ENCODE results near the gene WBP11. TPM values are rescaled to one million over a fixed set of nuclear protein-coding genes. Genes with fewer than 3 reads are reported as not detected.

Gene WBP11
- total RNA-seq = 21.7 and 31.4 TPM in 2 replicates

DNA sequence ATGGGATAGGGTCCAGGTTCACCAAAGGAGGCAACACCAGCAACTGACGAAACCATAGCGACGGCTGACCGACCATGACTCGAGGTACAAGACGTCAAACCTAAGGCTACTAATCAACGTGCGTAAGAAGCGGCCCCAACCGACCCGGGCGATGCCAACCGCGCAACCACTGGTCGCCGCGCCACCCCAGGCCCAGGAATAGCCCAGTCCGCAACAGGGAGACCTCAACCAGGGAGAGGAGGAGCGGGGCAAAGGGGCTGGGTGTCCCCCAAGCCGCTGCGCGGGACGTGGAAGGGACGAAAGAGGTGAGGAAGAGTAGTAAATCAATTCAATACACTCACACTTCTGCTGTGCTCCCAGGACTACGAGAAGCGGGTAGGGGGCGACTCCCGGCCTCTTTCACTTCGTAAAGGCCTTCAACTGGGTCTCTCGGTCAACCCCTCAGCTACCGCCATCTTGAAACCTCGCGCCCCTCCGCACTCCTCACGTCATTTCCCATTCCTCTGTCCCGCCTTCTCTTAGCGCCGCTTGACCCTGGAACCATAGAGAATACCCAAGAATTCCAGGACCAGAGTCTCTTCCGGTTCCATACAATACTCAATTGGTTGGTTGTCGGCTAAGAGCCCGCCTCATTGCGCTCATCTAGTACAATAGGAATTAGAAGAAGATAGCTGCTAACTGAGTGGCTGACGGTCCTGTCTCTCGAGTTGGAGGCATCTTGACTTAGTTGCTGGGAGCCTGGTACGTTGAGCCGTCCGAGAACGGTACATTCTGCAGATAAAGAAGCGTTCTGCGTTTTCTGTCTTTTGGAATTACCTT, at the start of gene WBP11, which contains the start of gene C12orf60:
Gene WBP11 (minus strand): TSS at position 468 of the 819 bp plus-strand sequence. CDS start 2,095 bp downstream, outside the sequence.
Gene C12orf60 (plus strand): TSS at position 660 of the 819 bp plus-strand sequence. CDS start 19,266 bp downstream, outside the sequence.
- TF ChIP-seq, protein P1, sequence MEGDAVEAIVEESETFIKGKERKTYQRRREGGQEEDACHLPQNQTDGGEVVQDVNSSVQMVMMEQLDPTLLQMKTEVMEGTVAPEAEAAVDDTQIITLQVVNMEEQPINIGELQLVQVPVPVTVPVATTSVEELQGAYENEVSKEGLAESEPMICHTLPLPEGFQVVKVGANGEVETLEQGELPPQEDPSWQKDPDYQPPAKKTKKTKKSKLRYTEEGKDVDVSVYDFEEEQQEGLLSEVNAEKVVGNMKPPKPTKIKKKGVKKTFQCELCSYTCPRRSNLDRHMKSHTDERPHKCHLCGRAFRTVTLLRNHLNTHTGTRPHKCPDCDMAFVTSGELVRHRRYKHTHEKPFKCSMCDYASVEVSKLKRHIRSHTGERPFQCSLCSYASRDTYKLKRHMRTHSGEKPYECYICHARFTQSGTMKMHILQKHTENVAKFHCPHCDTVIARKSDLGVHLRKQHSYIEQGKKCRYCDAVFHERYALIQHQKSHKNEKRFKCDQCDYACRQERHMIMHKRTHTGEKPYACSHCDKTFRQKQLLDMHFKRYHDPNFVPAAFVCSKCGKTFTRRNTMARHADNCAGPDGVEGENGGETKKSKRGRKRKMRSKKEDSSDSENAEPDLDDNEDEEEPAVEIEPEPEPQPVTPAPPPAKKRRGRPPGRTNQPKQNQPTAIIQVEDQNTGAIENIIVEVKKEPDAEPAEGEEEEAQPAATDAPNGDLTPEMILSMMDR (IDR thresholded peaks at IDR 0.05; ENCODE audit: insufficient read depth, low read length, poor library complexity, severe bottlenecking) = no peak
- peak; percentile 98 for DNase-seq (ENCODE audit: low read depth)
- no peaks in the 10 kb centered on the region for H3K36me3 ChIP-seq (ENCODE audit: control insufficient read depth, insufficient read depth, low read length)
- H3K27me3 ChIP-seq (ENCODE audit: control insufficient read depth, insufficient read depth, low read length) = no peaks in the 10 kb centered on the region
- H3K4me3 ChIP-seq (ENCODE audit: low read depth, low read length) = peak within 1 kb of the TSS; percentile 99

GRCh38 chr12:14852880-14853279, 49.6 kb upstream of the WBP11 start:
- TF ChIP-seq, protein P1 (IDR thresholded peaks at IDR 0.05; ENCODE audit: insufficient read depth, low read length, poor library complexity, severe bottlenecking) = no peak

DNA sequence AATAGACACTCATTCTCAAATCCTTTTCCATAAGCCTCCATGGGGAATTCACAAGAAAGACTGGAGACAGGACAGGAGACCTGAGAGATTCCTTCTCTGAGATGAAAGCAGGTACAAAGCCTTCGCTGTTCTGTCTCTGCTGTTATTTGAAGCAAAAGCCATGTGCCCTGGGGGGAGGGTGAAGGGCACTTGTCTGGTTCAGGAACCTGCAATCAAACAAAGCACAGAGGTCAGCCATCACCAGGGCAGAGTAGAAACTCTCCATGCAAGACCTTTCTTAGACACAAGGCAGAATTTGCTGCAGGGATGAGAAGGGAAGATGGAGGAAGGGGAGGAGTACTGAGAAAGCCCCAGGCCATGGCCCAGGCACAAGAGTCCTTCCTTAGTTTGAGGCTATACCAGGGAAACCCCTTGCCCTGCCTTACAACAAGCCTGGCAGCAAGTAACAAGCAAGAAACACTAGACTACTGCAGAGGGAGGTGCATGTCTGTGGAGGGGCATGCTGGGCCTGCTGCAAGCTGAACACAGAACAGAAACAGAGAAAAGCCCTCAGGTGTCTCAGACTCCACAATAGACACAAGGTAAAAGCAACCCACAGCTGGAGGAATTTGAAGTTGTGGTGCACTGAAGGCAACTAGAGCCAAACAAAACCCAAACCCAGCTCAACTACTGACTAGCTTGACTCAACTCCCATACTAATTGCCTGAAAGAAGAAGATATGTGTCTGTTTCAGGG, 47.8 kb upstream of the WBP11 start:
- no peaks in the 10 kb centered on the region for H3K27me3 ChIP-seq (ENCODE audit: control insufficient read depth, insufficient read depth, low read length)
- TF ChIP-seq, protein P1 (IDR thresholded peaks at IDR 0.05; ENCODE audit: insufficient read depth, low read length, poor library complexity, severe bottlenecking) = no peak
- no peak overlapping the region for H3K4me3 ChIP-seq (ENCODE audit: low read depth, low read length)
- H3K36me3 ChIP-seq (ENCODE audit: control insufficient read depth, insufficient read depth, low read length) = no peaks in the 10 kb centered on the region
- no peak for DNase-seq (ENCODE audit: low read depth)

More at GRCh38 chr12:14852880-14853279, 49.6 kb upstream of the WBP11 start:
- Histone ChIP-seq H3K27me3 (ENCODE audit: control insufficient read depth, insufficient read depth, low read length) (no peaks in the 10 kb centered on the region), H3K4me3 (ENCODE audit: low read depth, low read length) (no peak overlapping the region), H3K36me3 (ENCODE audit: control insufficient read depth, insufficient read depth, low read length) (no peaks in the 10 kb centered on the region)
- no peak for DNase-seq (ENCODE audit: low read depth)

- TF ChIP-seq, protein P1 (IDR thresholded peaks at IDR 0.05; ENCODE audit: insufficient read depth, low read length, poor library complexity, severe bottlenecking) = no peak
- DNase-seq (ENCODE audit: low read depth) = peak; percentile 19
- no peak overlapping the region for H3K4me3 ChIP-seq (ENCODE audit: low read depth, low read length)
- H3K27me3 ChIP-seq (ENCODE audit: control insufficient read depth, insufficient read depth, low read length) = no peaks in the 10 kb centered on the region
- H3K36me3 ChIP-seq (ENCODE audit: control insufficient read depth, insufficient read depth, low read length) = no peaks in the 10 kb centered on the region
Measured at GRCh38 chr12:14849661-14850060, 46.4 kb upstream of the WBP11 start.

GRCh38 chr12:14846876-14847580, 43.8 kb upstream of the WBP11 start:
- TF ChIP-seq, protein P1 (IDR thresholded peaks at IDR 0.05; ENCODE audit: insufficient read depth, low read length, poor library complexity, severe bottlenecking) = no peak
- no peak for DNase-seq (ENCODE audit: low read depth)
- Histone ChIP-seq H3K4me3 (ENCODE audit: low read depth, low read length) (no peak overlapping the region), H3K27me3 (ENCODE audit: control insufficient read depth, insufficient read depth, low read length) (no peaks in the 10 kb centered on the region), H3K36me3 (ENCODE audit: control insufficient read depth, insufficient read depth, low read length) (no peaks in the 10 kb centered on the region)
